Cardiac septum (tissue), 1 donor: ENCODE data around the gene TMC4. TPM values are rescaled to one million over a fixed set of nuclear protein-coding genes. Genes with fewer than 3 reads are reported as not detected.
"Not testable (repeated sequence)": the region's sequence is repeated elsewhere in the genome, so short reads cannot be mapped to it uniquely, and the experiment has no call there.

Experiments
- DNase-seq: peaks from one replicate; pipeline ENCODE4 v3.0.0-alpha.2; 2020; ENCODE audit warnings: low spot score
- intact Hi-C: fragments of 100-400 bp; cut with DNase I; formaldehyde crosslinking; loops from one replicate; pipeline ENCODE4 v1.14.0; 2022
- total RNA-seq: library from RNA; stranded (reverse); fragmentation: NEBNext Ultra II Directional; extraction: Animal tissue kit (Norgen Biotek cat#: 25700); gene quantifications from one replicate; pipeline ENCODE4 v1.2.1, GENCODE V29; 2021
- donor health status: DM: no; HTN: no; CAD: no.

Gene TMC4
- total RNA-seq, 1 donor from 2014 or later: 4.3 TPM

DNA sequence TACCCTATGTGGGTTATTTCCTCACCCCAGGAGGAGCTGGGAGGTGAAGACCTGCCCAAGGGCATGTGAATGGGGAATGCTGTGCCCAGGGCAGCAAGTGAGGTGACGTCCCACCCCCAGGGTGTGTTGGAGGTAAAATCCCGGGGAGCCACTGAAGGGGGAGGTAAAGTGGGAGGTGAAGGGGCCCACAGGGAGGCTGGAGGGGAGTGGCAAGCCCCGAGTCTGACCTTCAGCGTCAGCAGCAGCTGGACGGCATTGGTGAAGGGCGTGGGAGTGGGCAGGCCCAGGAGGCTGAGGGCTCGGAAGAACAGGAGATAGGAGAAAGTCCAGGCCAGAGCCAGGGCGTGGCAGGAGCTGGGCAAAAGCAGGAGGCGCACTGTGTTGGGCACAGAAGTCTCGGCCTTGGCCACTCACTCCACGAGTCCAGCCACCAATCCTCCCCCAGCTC, 14.0 kb upstream of the TMC4 start:
- DNase-seq: no peak
- intact Hi-C loops: no loop called here

DNA sequence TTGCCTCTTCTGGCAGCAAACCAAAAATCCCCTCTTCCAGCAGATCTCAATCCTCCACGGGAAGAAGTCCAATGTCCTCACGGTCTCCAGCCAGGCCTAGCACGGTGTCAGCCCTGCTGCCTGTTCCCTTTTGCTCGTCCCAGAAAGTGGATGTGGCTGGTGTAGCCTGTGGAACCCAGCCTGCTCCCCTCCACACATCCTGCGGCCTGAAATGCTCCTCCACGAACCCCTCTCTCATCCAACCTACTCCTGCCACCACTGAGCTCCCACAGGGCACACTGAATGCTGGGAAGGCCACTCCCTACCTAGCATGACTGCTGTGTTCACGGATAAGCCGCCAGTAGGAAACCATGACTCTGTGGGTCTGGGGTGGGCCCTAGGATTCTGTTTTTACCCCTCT, 13.4 kb upstream of the TMC4 start:
- intact Hi-C loops: no loop called here
- no peak for DNase-seq

GRCh38 chr19:54183431-54183830, 10.5 kb upstream of the TMC4 start:
- intact Hi-C loops: no loop called here
- DNase-seq: no peak

DNA sequence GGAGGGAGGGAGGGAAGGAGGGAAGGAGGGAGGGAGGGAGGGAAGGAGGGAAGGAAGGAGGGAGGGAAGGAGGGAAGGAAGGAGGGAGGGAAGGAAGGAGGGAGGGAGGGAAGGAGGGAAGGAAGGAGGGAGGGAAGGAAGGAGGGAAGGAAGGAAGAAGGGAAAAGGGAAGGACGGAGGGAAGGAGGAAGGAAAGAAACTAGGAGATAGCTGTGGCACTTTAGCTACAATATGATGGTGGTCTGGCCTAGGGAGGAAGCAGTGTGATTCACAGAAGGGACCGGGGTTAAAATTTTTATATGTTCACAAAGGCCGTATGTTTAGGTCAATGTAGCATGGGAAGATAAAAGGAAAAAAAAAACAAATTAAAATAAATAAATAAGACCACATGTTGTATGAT, 8.9 kb upstream of the TMC4 start:
- DNase-seq, intact Hi-C loops: not testable (repeated sequence)

DNA sequence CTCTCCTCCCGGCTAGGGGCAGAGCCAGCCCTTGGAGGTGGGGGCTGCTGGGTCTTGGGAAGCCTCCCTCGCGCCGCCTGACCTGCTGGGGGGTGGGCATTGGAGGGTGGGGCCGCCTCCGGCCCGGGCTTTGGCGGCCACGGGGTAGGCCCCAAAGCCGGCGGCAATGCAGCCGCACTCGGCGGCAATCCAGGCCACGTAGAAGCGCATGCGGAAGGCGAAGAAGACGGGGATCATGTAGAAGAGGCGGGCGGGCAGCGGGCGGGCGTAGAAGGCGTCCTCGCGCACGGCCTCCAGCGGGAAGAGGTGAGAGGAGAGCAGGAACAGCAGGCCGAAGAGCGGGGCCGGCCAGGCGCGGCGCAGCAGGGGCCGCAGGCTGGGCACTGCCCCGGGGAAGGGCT, 7.7 kb upstream of the TMC4 start:
- DNase-seq: no peak
- intact Hi-C loops: no loop called here

DNA sequence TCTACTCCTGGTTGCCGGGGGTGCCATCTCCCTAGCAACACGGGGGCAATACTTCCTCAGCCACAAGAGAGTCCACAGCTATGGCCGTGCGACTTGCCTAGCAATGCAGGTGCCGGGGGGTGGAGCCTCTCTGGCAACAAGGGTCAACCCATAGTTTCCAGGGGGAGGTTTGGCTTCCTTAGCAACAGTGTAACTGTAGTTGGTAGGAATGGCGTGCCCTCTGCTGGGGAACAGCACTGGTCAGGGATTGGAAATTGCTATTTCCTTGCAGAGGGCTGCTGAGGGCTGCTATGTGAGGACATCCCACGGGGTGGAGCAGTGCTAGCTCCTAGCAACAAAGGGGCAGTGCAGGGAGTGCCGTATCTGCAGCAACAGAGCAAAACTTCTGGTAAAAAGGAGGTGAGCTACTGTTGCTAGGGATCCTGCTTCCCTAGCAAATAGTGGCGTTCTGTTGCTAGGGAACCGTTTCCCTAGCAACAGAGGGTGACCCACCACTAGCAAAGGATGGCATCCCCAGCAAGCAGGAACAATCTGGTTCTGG, 7.0 kb upstream of the TMC4 start:
- intact Hi-C loops: no loop called here
- no peak for DNase-seq

DNA sequence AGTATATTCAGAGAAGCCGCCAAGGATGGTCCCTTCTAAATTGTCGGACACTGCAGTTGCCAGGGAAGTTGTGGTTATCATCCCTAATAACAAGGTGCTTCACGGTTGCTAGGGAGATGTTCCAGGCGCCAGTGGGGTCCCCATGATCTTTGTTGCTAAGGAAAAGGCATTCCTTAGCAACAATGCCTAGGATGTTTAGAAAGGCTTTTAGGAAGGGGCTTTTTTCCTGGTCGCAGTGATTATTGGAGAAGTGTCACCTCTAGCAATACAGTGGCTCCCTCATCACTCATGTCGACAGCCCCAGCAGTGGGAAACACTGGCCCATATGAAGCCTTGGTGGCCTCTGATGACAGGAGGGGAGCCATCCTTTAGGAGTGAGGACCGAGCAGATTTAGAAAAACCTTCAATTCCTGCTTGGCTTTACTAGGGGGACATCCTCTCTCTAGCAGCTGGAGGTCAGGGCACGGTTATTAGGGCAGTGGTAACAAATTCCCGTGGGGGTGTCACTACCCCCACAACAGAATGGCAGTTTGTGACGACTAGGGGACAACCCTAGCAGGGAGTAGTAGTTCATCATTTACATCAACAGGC, 6.4 kb upstream of the TMC4 start:
- no peak for DNase-seq
- intact Hi-C loops: no loop called here

DNA sequence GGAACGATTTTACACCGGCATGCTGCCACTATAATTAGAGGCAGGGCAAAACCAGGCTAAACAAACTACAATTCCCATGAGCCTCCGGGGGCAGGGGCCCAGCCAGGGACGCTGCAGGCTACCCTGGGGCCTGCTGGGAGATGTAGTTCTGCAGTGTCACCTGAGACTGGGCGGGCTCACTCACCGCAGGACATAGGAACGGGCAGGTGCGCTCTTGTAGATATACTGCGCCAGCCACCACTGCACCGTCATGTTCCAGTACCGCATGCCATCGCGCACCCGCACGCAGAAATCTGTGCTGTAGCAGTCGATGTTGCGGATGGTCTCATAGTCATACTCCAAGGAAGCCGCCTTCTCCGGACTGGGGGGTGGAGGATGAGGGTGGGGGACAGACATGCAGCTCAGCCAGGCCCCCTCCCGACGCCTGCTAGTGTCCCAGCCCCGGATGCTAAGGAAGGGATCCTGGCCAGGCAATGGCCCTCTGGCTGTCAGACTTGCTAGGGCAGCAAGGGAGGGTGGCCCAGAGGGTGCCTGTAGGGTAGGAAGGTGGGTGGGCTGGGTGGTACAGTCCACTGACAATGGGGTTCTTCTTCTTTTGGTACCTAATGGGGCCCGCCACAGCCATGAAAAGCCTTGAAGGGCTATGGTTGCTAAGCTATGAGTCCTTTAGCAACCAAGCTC, 5.8 kb upstream of the TMC4 start:
- DNase-seq: no peak
- intact Hi-C loops: no loop called here

- intact Hi-C loops: no loop called here
- DNase-seq: no peak
Measured at GRCh38 chr19:54173951-54174834, 1.2 kb upstream of the TMC4 start.

DNA sequence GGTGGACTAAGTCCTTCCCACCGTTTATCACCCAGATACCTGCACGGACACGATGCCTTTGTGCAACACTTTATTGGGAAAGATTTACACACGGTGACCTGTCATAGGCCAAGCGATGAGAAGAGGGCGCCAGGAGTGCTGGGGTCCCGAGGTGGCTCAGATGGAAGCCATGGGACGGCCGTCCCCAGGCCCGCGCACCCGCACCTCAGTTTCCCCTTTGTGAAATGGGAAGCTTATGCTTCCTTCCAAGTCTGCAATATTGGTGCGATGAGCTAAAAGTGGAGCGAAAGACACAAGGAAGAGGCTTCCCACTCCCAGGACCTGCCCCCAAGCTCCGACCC, 369 bp upstream of the TMC4 start:
- no peak for DNase-seq
- intact Hi-C loops: no loop called here

DNA sequence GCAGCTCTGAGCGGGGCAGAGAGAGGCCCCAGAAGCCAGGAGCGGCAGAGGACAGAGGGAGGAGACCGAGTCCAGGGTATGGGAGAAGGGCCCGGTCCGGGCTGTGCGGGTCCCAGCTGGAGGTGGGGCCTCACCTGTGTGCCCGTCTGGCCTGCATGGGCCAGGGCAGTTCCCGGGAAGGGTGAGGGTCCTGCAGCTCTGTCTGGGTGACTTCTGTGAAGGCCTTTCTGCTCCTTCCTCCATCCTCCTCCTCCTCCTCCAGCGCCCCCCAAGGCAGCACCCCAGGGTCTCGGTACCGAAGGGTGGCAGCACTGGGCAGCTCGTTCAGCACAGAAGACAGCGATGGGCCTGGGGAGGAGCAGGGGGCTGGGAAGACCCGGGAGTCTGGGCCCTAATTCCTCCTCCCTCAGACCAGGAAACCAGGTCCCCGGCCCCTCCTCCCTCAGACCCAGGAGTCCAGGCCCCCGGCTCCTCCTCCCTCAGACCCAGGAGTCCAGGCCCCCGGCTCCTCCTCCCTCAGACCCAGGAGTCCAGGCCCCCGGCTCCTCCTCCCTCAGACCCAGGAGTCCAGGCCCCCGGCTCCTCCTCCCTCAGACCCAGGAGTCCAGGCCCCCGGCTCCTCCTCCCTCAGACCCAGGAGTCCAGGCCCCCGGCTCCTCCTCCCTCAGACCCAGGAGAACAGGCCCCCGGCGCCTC, 1.1 kb downstream of the TMC4 start:
- DNase-seq, intact Hi-C loops: not testable (repeated sequence)

GRCh38 chr19:54169149-54169740, 3.7 kb downstream of the TMC4 start:
- intact Hi-C loops: no loop called here
- no peak for DNase-seq

DNA sequence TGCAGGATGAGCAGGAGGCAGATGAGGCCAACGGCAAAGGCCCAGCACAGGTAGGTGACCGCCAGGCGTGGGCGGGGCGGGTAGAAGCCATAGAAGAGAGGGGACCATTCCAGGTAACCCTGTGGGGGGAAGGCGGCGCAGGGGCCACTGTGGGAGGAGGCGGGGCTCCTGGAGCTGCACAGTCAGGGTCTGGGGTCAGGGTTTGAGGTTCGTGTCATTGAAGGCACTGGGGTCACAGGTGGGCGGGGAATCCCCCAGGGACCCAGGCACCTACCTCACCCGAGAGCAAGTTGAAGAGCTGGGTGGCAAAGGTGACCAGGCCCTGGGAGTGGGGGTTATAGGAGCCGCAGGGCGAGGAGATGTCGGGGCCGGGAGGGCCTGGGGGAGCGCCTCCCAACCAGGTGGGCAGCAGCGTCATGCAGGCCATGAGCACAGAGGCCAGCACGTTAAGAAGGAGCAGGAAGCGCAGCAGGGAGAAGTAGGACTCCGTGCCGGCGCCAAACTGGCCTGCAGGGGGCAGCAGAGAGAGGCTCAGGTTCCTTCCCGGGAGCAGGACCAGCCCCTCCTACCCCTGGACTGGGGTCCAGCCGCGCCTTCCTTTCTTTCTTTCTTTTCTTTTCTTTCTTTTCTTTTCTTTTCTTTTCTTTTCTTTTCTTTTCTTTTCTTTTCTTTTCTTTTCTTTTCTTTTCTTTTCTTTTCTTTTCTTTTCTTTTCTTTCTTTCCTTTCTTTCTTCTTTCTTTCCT, 4.6 kb downstream of the TMC4 start:
- peak; percentile 97 for DNase-seq
- intact Hi-C loops: loop anchor here (1.0 kb wide), 1 partner anchor 63 kb away; no protein-coding TSS in a partner anchor

DNA sequence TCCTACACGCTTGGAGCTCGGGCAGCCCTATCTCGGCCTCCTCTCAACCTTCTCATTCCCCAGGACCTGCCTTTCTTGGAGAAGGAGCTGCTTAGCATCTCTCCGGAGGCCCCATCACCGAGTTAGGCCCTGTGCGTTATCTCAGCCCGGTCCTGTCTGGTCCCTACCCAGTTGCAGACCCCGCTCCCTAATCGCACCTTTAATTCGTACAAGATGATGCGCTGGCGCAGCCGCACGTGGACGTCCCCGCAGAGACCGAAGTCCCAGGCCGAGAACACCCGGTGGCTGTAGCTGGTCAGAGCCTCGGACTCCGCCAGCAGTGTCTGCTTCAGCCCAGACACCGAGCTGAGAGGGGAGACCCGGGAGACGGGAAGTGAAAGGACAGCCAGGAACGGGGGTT, 7.7 kb downstream of the TMC4 start:
- no peak for DNase-seq
- intact Hi-C loops: no loop called here

DNA sequence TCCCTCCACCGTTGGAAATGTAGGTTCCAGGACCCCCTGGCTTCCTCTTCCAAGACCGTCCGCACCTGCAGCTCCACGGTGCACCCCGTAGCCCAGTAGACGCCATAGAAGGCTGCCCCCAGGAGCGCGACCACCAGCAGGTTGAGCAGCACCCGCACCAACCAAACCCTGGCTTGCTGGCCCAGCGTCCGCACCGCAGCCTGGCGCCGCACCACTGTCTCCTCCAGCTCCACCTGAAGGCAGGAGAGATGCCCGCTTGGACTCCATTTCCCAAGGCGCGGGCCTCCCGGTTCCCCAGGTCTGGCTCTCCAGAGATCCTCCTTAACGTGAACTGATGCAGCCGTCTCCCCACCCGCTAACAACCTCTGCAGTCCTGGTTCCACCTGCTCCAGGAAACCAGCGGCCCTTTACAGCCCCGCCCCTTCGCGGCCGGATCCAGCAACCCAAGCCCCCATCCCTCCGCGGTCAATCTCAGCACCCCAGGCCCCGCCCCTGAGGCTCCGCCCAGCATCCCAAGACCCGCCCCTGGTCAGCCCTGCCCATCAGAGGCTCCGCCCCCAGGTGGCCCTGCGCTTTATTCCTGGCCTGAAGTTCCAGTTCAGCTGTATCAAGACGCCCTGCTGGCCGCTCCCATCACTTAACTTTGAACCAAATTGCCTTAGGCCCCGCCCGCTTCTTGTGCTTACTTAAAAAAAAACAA, 8.4 kb downstream of the TMC4 start:
- intact Hi-C loops: loop anchor here (5.0 kb wide), 1 partner anchor 38 kb away; the partner anchor contains the start of gene RPS9
- DNase-seq: peak; percentile 90

DNA sequence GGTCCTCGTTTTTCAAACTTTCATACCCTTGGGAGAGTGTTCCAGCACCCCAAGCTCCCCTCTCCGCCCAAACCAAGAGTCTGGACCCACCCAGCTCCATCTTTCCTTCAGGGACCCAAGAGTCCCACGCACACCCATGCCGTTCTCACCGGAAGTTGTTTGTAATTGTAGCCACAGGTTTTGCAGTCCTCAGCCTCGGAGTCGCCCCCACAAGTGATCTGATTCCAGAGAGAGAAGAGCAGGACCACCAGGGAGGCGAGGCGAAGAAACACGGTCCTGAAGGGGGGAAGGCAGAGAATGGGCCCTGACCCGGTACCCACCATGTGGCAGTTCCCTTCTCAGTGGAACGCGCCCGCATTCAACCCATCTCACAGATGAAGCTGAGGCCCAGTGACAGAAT, 10.1 kb downstream of the TMC4 start:
- intact Hi-C loops: loop anchor here (5.0 kb wide), 1 partner anchor 39 kb away; the partner anchor contains the start of gene RPS9
- DNase-seq: no peak

DNA sequence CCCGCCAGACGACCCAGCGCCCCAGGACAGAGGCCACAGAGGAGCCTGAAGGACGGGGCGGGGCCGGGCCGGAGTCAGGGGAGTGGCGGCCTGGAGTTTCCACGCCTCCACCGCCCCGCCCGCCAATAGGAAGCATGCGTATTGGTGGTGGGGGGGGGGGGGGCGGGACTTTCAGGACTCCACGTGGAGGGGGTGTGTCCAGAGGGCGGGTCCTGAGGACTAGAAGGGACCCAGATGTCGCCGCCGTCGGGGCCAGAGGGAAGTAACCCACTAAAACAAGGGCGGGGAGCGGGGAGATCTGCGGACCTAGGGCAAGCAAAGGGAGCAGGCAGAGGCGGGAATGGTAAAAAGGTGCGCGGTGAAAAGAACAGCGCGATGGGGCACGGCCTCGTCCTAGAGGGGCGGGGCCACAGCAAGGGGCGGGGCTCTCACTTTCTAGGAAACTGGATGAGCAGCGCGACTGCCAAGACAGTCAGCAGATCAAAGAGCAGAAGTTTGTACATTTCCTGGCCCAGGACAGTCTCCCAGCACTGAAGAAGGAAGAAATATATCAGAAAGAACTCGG, 10.6 kb downstream of the TMC4 start:
- peak; percentile 90 for DNase-seq
- intact Hi-C loops: loop anchor here (5.0 kb wide), 1 partner anchor 40 kb away; the partner anchor contains the start of gene RPS9

DNA sequence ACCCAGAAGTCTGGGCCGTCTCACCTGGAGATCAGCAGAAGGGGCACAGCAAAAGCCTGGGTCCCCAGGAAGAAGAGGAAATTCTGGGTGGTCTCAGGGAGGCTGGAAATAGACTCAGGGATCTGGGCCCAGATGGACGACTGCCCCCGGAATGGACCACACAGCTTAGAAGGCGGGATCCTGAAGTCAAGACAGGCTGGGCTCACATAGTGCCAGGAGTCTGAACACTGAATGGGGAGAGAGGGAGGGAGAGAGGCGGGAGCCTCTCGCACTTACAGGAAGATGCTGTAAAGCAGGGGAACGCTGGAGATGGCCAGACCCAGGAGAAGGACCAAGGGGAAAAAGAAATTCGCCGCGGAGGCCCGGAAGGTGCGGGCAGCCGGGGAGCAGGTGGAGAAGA, 12.1 kb downstream of the TMC4 start:
- DNase-seq: no peak
- intact Hi-C loops: loop anchor here (5.0 kb wide), 1 partner anchor 41 kb away; the partner anchor contains the start of gene RPS9
